Measurements from ENCODE around the gene RASGRF2. TPM values are rescaled to one million over a fixed set of nuclear protein-coding genes. Genes with fewer than 3 reads are reported as not detected.

Gene RASGRF2
- total RNA-seq, 4 donors from 2014 or later: 19.5 to 45.3 (median 34.6) TPM

GRCh38 chr5:81191726-81192372 lies 231.7 kb downstream of the RASGRF2 start:
- Histone ChIP-seq H3K27ac (no peak overlapping the region), H3K4me1 (peaks cover 0 to 30% (median 0%) of the 10 kb centered on the region in 4 donors), H3K9me3 (no peaks in the 10 kb centered on the region), H3K4me3 (no peak overlapping the region), H3K27me3 (no peaks in the 10 kb centered on the region), H3K36me3 (no peaks in the 10 kb centered on the region)
- 75 to 76% methylated on average over 9 of the region's 9 CpGs for WGBS, 2 donors
- no peak for DNase-seq (ENCODE audit: low spot score in 2 of 2)
- TF ChIP-seq POLR2A (IDR thresholded peaks at IDR 0.05) (no peak), CTCF (IDR thresholded peaks at IDR 0.05) (no peak), EP300 (IDR thresholded peaks at IDR 0.05) (no peak)

GRCh38 chr5:81192373-81192750 lies 232.2 kb downstream of the RASGRF2 start:
- H3K4me1 ChIP-seq: peaks cover 0 to 30% (median 0%) of the 10 kb centered on the region in 4 donors
- no peak for DNase-seq (ENCODE audit: low spot score in 2 of 2)
- H3K9me3 ChIP-seq: no peaks in the 10 kb centered on the region
- no peaks in the 10 kb centered on the region for H3K27me3 ChIP-seq
- no peaks in the 10 kb centered on the region for H3K36me3 ChIP-seq
- H3K4me3 ChIP-seq: no peak overlapping the region
- WGBS, 2 donors: 51 to 60% methylated on average over 8 of the region's 8 CpGs
- TF ChIP-seq POLR2A (IDR thresholded peaks at IDR 0.05) (no peak), EP300 (IDR thresholded peaks at IDR 0.05) (no peak), CTCF (IDR thresholded peaks at IDR 0.05) (no peak)
- H3K27ac ChIP-seq: peak overlapping the region in 1 of 4 donors; percentile 12

- Histone ChIP-seq H3K36me3 (no peaks in the 10 kb centered on the region), H3K4me1 (peaks cover 0 to 30% (median 0%) of the 10 kb centered on the region in 4 donors), H3K4me3 (peak overlapping the region in 1 of 4 donors; percentile 6), H3K9me3 (no peaks in the 10 kb centered on the region), H3K27ac (peak overlapping the region in 1 of 4 donors; percentile 12), H3K27me3 (no peaks in the 10 kb centered on the region)
- peak; percentile 78 to 83 for DNase-seq (ENCODE audit: low spot score in 2 of 2)
- peak in 1 of 2 donors; percentile 53 for TF ChIP-seq EP300 (IDR thresholded peaks at IDR 0.05)
- TF ChIP-seq CTCF (IDR thresholded peaks at IDR 0.05): peak; percentile 80 to 90 (median 82)
- no peak for TF ChIP-seq POLR2A (IDR thresholded peaks at IDR 0.05)
- 22 to 24% methylated on average over 28 to 31 of the region's 31 CpGs for WGBS, 2 donors
These were observed 234.6 kb downstream of the RASGRF2 start for GRCh38 chr5:81194633-81195334.

- TF ChIP-seq CTCF (IDR thresholded peaks at IDR 0.05) (no peak), EP300 (IDR thresholded peaks at IDR 0.05) (no peak), POLR2A (IDR thresholded peaks at IDR 0.05) (no peak)
- DNase-seq (ENCODE audit: low spot score in 2 of 2): no peak
- WGBS, 2 donors: 75 to 85% methylated on average over 5 of the region's 5 CpGs
- H3K27ac ChIP-seq: no peak overlapping the region
- H3K4me3 ChIP-seq: no peak overlapping the region
- peaks cover 0 to 30% (median 0%) of the 10 kb centered on the region in 4 donors for H3K4me1 ChIP-seq
- no peaks in the 10 kb centered on the region for H3K27me3 ChIP-seq
- no peaks in the 10 kb centered on the region for H3K9me3 ChIP-seq
- H3K36me3 ChIP-seq: no peaks in the 10 kb centered on the region
These were observed 235.3 kb downstream of the RASGRF2 start for GRCh38 chr5:81195335-81195929.

GRCh38 chr5:81202655-81203054 lies 242.5 kb downstream of the RASGRF2 start:
- no peaks in the 10 kb centered on the region for H3K4me1 ChIP-seq
- H3K36me3 ChIP-seq: peaks cover 0 to 9% (median 0%) of the 10 kb centered on the region in 3 donors
- no peak for DNase-seq (ENCODE audit: low spot score in 2 of 2)
- WGBS, 2 donors: 30 to 40% methylated on average over 2 of the region's 2 CpGs
- H3K27me3 ChIP-seq: no peaks in the 10 kb centered on the region
- TF ChIP-seq EP300 (IDR thresholded peaks at IDR 0.05) (no peak), CTCF (IDR thresholded peaks at IDR 0.05) (no peak), POLR2A (IDR thresholded peaks at IDR 0.05) (no peak)
- no peak overlapping the region for H3K4me3 ChIP-seq
- H3K9me3 ChIP-seq: no peaks in the 10 kb centered on the region
- no peak overlapping the region for H3K27ac ChIP-seq
